ENCODE results near the gene NOL9. TPM values are rescaled to one million over a fixed set of nuclear protein-coding genes. Genes with fewer than 3 reads are reported as not detected.
A peak's percentile ranks its signal among the peaks of the same experiment; 100 is the strongest.

NOL9 gene
- total RNA-seq, 1 donor, result 44.9 TPM

GRCh38 chr1:6521536-6521935 is 32.8 kb downstream of the NOL9 start:
- no peak for DNase-seq (ENCODE audit: low read depth)
- TF ChIP-seq, protein P1, sequence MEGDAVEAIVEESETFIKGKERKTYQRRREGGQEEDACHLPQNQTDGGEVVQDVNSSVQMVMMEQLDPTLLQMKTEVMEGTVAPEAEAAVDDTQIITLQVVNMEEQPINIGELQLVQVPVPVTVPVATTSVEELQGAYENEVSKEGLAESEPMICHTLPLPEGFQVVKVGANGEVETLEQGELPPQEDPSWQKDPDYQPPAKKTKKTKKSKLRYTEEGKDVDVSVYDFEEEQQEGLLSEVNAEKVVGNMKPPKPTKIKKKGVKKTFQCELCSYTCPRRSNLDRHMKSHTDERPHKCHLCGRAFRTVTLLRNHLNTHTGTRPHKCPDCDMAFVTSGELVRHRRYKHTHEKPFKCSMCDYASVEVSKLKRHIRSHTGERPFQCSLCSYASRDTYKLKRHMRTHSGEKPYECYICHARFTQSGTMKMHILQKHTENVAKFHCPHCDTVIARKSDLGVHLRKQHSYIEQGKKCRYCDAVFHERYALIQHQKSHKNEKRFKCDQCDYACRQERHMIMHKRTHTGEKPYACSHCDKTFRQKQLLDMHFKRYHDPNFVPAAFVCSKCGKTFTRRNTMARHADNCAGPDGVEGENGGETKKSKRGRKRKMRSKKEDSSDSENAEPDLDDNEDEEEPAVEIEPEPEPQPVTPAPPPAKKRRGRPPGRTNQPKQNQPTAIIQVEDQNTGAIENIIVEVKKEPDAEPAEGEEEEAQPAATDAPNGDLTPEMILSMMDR (IDR thresholded peaks at IDR 0.05; ENCODE audit: insufficient read depth, low read length), result no peak
- no peak overlapping the region for H3K4me3 ChIP-seq (ENCODE audit: low read depth, low read length)

DNA sequence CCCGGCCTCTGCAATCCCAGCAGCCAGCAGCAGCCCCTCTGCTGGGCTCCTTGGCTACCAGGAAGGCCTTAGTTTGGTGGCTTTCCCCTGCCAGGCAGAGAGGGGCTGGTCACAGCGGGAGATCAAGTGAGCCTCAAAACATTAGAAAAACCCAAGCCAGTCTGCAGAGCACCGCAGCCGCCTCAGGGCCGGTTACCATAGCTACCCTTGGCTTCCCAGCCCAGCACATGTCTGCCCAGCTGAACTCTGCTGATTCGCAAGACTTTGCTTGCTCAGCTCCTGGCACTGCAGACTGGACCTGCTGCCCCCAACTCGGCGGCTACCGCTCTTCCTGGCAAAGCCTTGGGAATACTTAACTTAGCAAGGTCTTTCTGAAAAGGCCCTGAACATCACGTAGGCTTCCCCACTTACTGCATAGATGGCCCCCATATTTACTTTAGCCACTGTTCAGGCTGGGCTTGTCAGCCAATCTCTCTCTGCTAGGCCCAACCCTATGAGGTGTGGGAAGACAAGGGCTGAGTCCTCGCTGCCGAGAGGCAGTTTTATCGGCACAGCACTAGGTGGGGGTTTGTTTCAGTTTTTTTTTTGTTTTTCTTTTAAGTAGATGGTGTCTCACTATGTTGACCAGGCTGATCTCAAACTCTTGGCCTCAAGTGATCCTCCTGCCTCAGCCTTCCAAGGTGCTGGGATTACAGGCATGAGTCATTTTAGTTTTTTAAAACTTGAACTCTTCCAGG is 34.2 kb downstream of the NOL9 start:
- TF ChIP-seq, protein P1 (IDR thresholded peaks at IDR 0.05; ENCODE audit: insufficient read depth, low read length), result no peak
- no peak overlapping the region for H3K4me3 ChIP-seq (ENCODE audit: low read depth, low read length)
- peak; percentile 81 for DNase-seq (ENCODE audit: low read depth)

DNA sequence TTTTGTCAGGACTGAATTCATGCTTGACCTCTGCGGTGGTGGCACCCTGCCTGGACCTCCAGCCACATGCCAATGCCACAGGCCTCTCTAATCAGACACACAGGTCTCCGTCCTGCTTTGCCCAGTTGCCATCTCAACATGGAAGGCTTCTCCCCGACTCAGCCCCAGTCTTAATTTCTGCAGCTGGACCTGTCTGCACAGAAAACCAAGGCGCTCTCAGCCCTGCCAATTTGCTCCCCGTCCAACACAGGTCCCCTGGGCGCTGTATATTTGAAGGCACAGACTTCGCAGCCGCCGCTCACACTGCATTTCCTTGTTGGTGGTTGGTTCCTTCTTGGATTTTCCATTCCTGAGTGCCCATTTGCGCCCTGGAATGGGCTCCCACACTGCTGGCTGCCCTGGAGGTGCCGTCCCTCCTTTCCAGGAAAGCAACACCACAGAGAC is 34.8 kb downstream of the NOL9 start:
- peak; percentile 37 for DNase-seq (ENCODE audit: low read depth)
- H3K4me3 ChIP-seq (ENCODE audit: low read depth, low read length), result no peak overlapping the region

GRCh38 chr1:6517435-6517851 is 36.9 kb downstream of the NOL9 start:
- H3K4me3 ChIP-seq (ENCODE audit: low read depth, low read length), result no peak overlapping the region
- DNase-seq (ENCODE audit: low read depth), result no peak
- TF ChIP-seq, protein P1 (IDR thresholded peaks at IDR 0.05; ENCODE audit: insufficient read depth, low read length), result no peak

More for the DNA sequence above, 34.8 kb downstream of the NOL9 start:
- TF ChIP-seq, protein P1 (IDR thresholded peaks at IDR 0.05; ENCODE audit: insufficient read depth, low read length), result no peak

DNA sequence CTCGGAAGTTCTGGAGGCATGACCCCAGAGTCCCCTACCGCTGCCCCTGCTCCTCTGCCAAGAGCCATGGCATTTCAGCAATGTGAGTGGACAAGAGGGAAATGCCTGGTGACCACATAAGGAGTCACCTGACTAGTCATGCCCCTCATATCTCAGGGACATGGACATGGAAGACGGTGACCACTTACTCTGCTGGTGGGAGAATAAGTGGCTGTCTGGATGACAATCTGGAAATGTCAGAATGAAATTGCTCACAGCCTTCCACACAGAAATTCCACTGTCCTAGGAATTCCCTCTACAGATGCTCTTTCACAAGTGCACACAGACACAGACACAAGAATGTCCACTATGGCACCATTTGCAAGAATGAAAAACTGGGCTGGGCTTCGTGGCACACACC is 38.5 kb downstream of the NOL9 start:
- no peak overlapping the region for H3K4me3 ChIP-seq (ENCODE audit: low read depth, low read length)
- DNase-seq (ENCODE audit: low read depth), result no peak
- TF ChIP-seq, protein P1 (IDR thresholded peaks at IDR 0.05; ENCODE audit: insufficient read depth, low read length), result no peak

GRCh38 chr1:6513320-6513801 is 41.0 kb downstream of the NOL9 start:
- TF ChIP-seq, protein P1 (IDR thresholded peaks at IDR 0.05; ENCODE audit: insufficient read depth, low read length), result no peak
- no peak overlapping the region for H3K4me3 ChIP-seq (ENCODE audit: low read depth, low read length)
- peak; percentile 52 for DNase-seq (ENCODE audit: low read depth)

Data from fibroblast of the aortic adventitia (primary cell).